NCI-H2196 (cell line): ENCODE data around the gene CLCF1.
"Not testable (repeated sequence)": the region's sequence is repeated elsewhere in the genome, so short reads cannot be mapped to it uniquely, and the experiment has no call there.

Experiments used
- DNase-seq: peaks from one replicate; lab custom pipeline; 2025; ENCODE audit not compliant: unreplicated experiment; lab: John Stamatoyannopoulos, UW

Gene CLCF1

DNA sequence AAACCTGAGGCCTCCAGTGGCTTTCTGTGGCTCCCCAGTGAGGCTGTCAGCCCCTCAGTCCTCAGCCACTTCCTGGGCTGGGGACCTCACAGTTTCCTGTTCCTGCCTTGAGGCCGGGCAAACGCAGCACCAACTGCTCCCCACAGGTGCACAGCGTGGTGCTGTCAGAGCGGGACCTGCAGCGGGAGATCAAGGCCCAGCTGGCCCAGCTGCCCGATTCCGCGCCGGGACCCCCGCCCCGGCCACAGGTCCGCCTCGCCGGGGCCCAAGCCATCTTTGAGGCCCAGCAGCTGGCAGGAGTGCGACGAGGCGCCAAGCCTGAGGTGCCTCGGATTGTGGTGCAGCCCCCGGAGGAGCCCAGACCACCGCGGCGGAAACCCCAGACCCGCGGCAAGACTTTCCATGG, 35.9 kb upstream of the CLCF1 start:
- no peak for DNase-seq

DNA sequence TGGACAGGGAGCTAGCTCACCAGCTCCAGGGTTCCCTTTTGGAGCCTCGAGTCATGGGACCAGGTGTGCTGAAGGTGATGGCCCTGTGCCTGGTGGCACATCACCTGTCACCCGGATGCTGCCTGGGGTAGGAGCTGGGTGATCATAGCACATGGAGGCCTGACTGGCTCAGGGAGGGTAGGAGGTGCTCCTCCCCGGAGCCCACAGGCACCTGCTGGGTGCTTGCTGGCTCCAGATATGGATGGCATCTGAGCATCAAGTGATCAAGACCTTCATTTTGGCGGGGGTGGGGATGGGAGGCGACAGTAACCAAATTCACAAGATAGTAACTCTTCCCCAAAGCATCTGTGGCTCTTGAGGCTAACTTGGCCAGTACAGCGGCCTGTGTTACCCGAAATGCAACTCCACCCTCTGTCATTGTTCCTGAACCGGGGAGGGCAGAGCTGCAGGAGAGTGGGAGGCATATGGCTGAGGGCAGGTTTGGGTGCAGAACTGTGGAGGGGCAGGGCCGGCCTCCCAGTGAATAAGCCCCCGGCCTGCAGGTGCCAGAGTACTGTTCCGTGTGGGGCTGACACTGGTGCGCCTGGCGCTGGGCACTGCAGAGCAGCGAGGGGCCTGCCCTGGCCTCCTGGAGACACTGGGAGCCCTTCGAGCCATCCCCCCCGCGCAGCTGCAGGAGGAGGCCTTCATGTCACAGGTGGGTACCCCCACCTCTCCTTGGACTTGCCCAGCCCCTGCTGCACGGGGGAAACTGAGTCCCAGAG, 35.2 kb upstream of the CLCF1 start:
- DNase-seq: no peak

DNA sequence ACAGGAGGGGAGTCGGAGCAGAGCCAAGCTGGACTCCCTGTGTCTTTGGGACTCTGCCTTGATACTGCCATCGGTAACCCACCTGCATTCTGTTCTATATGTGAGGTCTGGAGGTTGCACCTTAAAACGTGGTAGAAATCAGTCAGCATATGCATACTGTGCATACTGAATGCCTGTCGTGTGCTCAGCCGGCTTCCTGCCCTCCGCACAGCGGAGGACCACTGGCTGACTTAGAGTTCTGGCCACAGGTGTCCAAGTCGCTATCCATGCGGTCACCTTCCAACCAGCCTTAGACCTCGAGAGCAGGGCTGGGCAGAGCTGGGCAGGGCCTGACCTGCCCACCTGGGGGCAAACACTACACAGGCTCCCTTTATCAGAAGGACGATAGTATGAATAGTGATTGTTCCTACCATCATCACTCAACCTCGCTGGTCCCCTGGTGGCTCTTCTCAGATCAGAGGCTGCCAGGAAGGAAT, 34.3 kb upstream of the CLCF1 start:
- no peak for DNase-seq

DNA sequence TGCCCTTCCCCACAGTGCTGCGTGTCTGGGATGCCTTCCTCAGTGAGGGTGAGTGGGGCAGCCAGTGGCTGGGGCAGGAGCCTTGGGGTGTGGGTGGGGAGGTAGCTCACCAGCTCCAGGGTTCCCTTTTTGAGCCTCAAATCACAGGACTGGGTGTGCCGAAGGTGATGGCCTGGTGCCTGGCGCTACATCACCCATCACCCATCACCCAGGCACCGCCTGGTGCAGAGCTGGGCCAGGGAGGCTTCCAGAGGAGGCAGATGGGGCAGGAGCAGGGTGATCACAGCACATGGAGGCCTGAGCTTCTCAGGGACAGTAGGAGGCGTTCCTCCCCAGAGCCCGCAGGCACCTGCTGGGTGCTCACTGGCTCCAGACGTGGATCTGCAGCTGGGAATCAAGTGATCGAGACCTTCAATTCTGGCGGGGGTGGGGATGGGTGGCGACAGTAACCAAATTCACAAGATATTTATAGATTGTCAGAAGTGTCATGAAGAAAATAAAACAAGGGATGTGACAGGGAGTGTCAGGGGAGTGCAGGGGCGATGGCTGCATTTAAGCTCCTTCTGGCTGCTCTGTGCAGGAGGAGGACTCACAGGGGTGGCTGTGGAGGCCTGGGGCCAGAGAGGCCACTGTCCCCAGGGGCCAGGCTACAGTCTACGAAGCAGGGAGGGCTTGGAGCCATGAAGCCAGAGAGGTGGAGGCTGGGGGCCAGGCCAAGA, 33.7 kb upstream of the CLCF1 start:
- no peak for DNase-seq

DNA sequence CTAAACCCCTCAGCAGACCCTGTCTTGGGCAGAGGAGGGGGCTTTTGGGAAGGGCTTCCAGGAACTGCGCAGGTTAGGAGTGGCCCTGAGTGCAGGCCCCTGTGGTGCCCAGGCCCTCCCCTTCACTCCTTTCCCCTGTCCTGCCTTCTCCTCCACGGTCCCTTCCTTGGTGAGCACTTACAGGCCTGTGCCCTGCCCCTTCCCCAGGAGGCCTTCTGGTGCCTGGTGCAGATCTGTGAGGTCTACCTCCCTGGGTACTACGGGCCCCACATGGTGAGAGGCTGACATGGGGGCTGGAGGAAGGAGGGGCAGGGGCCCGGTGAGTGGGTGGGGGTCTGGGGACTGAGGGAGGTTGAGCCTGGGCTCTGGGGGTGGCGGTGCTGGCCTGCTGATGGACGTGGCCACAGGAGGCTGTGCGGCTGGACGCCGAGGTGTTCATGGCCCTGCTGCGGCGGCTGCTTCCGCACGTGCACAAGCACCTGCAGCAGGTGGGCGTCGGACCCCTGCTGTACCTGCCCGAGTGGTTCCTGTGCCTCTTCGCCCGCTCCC, 33.1 kb upstream of the CLCF1 start:
- no peak for DNase-seq

DNA sequence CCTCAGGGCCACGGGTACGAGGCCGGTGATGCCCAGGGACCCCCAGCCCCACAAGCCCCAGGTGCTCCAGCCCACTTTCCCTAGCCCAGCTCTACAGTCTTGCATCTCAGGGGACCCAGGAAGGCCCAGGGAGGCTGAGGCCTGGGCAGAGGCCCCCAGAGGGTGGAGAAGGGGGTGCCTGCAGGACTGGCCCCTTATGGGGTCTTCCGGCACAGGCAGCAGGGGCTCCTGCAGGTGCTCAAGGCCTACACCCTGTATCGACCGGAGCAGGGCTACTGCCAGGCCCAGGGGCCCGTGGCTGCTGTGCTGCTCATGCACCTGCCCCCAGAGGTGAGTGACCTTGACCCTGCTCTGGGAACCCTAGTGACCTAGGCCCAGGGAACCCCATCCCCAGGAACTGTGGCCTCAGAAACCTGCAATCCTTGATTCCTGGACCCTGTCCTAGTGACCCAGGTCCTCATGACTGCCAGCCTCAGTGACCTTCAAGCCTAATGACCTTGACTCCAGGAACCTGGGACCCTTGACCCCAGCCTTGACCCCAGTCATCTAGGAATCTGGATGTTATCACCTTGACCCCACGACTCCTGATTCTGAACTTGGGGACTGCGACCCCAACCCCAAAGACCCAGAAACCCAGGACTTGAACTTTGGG, 32.4 kb upstream of the CLCF1 start:
- no peak for DNase-seq

DNA sequence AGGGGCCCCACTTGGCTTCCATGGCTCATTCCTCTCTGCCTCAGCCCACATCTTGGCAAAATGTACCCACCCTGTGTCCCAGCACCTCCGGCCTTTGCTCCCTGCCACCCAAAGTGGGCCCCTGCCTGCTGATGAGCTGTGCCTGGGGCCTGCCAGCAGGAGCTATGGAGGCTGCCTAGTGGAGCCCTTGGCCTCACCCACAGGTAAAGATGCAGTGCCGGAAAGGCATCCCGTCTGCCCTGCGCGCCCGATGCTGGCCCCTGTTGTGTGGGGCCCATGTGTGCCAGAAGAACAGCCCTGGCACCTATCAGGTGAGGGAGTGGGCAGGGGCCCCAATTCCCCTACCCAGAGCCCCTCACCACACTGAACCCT, 31.8 kb upstream of the CLCF1 start:
- no peak for DNase-seq

DNA sequence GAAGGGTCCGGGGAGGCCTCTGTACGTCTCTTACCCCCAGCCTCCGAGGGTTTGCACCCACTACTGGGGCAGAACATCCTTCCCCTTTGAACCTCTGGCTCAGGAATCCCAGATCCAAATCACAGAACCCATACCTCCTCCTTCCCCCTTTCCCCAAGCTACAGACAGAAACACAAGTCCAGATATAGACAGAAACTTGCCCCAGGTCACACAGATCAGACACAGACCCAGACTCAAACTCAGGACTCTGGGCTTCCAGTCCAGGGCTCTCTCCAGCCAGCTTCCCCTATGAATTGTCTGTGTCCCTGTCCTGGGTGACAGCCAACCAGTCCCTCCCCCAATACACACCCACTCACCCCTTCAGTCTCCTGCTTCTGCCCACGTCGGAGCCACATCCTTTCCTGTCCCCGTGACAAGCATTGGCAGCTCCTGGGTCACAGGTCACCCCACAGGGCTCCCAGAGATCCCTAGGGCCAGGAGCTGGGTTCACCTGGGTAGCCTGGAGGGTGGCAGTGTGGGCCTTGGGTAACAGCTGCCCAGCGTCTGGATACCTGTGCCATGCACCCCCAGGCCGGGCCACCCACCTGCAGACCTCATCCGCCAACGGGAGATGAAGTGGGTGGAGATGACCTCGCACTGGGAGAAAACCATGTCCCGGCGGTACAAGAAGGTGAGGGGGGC, 31.3 kb upstream of the CLCF1 start:
- no peak for DNase-seq

DNA sequence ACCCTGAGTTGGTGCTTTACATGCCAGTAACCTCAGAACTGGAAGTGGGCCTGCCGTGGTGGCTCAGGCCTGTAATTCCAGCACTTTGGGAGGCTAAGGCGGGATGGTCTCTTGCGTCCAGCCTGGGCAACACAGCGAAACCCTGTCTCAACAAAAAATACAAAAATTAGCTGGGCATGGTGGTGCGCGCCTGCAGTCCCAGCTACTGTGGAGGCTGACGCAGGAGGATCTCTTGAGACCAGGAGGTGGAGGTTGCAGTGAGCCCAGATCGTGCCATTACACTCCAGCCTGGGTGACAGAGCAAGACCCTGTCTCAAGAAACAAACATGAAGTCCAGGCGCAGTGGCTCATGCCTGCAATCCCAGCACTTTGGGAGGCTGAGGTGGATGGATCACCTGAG, 29.7 kb upstream of the CLCF1 start:
- DNase-seq: not testable (repeated sequence)

DNA sequence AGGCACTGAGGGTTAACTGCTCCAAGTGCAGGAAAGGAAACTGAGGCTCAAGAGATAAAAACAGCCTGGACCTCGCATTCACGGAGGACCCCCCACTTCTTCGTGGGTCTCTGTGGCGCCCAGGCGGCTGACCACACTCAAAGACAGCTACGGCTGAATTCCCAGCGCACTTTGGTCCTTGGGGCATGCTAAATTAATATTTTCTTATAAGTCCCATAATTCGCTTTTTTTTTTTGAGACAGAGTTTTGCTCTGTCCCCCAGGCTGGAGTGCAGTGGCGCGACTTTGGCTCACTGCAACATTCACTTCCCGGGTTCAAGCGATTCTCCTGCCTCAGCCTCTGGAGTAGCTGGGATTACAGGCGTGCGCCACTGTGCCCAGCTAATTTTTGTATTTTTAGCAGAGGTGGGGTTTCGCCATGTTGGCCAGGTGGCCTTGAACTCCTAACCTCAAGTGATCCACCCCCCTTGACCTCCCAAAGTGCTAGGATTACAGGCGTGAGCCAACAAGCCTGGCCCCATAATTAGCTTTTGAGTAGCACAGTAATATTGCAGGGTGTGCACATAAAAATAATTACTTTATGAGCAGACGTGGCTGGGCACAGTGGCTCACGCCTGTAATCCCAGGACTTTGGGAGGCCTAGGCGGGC, 28.9 kb upstream of the CLCF1 start:
- DNase-seq: not testable (repeated sequence)

DNA sequence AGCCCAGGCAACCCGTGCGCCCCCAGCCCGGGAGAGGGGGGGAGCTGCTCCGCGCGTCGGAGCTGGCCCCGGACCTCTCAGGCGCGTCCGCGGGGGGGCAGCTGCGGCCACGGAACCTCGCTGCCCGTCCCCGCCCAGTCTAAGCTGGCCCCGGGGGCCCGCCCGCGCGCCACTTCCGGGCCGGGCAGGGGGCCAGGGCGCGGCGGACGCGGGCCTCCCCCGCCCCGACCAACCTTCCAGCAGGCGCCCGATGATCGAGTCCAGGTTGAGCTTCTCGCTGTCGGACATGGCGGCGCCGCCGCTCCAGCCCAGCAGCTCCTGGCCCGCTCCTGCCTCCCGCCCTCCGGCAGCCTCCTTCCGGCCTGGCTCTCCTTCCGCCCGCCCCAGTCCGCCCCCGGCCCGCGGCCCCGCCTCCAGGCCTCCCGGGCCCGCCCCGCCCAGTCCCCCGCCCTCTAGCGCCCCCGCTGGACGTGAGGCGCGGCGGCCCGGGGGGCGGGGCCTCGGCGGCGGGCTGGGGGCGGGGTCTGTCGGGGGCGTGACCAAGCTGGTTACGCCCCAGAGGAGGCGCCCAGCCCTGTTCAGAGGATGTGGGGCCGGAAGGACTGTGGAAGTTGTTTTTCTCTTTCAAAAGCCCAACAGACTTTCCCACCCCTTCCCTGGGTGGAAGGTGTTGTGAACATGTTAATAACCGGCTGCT, 28.2 kb upstream of the CLCF1 start, which contains the start of gene PPP1CA:
PPP1CA (minus strand) TSS at position 364 of the 697 bp plus-strand sequence; CDS start at position 288, 76 bp downstream.
- peak; percentile 90 for DNase-seq

DNA sequence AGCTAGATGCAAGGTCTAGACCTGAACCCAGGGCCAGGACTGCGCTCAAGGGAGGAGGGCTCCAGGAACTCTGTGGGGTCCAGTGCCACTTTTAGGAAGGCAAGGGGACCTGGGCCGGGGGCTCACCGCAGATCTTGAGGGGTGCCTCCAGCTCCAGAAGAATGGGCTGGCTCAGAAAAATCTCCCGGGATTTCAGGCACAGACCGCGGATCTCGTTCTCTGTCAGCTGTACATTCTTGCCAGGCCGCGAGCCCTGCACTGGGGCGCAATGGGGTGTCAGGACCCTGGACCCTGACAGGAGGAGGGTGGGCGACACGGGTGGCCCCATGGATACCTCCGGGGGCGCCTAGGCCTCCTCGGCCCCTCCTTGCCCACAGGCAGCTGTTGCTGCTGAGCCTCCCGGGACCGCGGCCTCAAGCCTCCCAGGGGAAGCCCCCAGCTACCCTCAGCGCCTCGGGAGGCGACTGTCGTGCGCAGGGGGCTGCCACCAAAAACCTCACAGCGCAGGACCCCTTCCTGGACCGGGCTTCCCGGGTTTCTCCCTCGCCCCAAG, 27.6 kb upstream of the CLCF1 start:
- no peak for DNase-seq

DNA sequence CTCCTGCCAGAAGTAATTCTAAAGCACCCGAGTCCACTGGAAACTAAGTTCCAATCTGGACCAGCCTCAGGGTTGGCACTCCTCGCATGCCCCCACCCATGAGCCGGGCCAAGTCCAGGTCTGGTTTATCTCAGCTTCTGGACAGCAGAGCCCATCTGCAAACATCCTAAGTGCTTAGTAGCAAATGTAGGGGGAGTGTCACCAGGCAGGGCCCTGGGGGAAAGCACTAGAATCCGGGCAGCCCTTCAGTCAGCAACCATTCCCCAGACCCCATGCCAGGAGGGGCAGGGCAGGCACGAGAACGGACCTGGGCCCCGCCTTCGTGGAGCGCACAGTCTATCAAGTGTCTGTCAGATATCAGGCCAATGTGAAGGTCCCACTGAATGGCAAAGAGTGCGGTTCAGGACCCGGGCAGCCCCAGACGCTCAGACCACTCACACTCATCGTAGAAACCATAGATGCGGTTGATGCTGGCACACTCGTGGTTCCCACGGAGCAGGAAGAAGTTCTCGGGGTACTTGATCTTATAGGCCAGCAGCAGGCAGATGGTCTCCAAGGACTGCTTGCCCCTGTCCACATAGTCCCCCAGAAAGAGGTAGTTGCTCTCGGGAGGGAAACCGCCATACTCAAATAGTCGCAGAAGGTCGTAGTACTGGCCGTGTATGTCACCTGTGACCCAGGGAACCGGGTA, 27.0 kb upstream of the CLCF1 start:
- DNase-seq: no peak

DNA sequence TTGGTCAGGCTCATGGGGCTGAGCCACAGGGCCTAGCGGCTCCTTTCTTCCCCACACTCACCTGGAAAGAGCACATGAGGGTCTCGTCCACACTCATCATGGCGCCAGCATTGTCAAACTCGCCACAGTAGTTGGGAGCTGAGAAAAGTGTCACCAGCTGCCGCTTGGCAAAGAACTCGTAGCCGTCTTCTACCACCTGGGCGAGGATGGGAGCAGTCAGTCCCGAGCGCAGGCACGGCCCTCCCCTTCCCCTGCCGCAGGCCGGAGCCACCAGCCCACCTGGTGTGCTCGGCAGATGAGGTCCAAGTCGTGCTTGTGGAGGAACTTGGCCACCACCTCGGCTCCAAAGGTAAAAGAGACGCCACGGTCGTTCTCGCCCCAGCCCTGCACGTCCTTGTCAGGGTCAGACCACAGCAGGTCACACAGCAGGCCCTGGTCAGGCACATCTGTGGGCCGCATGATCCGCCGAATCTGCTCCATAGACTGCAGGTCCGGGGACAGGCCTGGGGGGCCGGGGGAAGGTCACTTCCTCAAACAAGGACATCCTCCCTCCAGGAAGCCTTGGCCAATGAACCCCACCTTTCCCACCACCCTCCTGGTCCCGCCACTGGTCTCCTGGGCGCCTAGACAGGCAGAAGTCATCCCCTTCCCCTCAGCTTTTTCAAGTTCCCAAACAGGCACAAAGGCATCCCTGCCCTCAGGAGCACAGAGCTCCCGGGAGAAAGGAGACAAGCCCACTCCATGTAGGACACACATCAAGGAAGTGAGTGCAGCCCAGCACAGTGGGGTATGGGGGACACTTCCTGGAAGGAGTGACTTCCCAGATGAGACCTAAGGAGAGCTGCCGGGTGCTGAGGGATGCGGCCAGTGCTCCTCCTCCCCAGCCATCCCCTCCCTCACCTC, 25.5 kb upstream of the CLCF1 start:
- DNase-seq: no peak

DNA sequence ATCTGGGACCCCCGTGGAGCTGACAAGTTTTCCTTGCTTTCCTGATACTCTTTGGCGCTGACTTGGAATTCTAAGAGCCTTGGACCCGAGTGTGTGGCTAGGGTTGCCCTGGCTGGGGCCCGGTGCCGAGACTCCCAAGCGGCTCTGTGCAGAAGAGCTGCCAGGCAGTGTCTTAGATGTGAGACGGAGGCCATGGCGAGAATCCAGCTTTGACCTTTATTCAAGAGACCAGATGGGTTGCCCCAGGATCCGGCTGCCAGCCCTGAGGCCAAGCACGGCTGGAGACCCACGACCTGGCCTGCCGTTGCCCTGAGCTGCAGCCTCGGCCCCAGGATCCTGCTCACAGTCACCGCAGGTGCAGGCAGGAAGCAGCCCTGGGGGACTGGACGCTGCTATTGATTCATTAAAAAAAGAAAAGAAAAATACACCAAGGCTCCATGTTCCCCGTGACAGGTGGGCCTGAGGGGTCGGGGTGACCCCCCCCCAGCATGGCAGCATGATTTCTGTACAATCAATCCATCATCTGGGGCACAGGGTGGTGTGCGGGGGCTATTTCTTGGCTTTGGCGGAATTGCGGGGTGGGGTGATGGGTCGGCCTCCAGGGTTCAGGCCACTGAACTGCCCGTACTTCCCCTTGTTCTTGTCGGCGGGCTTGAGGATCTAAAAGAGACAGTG, 24.7 kb upstream of the CLCF1 start:
- DNase-seq: no peak

DNA sequence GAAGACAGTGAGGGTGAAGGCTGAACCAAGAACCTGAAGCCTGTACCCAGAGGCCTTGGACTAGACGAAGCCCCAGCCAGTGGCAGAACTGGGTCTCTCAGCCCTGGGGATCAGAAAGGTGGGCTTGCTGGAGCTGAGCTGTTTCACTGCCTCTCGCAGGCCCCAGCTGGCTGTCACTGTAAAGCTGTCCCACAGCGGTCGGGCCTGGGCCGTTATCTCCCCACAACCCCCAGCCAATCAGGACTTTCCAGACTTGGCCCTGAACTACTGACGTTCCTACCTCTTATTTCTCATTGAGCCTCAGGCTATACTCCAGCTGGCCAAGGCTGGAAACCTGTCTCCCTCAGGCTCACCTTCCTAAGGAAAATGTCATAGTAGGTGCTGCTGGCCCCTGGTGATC, 24.1 kb upstream of the CLCF1 start:
- no peak for DNase-seq

DNA sequence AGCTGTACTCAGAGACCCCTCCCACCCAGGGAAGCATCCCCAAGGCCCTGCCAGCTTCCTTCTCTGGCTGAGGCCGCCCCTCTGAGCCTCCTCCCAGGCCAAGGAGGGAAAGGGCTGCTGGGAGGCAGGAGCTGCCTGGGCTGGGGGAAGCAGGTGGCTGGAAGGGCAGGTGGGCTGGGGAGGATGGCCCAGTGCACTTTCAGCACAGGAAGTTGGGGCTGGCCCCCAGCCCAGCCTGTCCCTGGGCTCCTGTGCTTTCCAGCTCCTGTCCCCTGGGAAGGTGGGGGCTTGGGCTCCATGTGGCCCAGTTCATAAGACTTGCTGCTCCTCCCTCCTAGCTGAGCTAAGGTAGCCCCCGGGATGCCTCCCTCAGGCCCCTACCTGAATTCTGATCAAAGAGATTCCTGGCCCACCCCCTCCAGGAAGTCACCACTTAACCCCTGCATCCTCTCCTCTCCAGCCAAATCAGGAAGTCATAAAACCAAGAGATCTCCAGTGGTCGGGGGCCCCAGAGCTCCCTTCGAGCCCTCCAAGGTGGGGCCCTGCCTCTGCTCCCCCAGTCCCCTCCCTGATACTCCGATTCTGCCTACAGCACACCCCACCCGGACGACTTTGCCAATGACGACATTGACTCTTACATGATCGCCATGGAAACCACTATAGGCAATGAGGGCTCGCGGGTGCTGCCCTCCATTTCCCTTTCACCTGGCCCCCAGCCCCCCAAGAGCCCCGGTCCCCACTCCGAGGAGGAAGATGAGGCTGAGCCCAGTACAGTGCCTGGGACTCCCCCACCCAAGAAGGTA, 23.4 kb upstream of the CLCF1 start:
- peak; percentile 24 for DNase-seq
